Right forelimb (tissue), 1 donor: ENCODE measurements around the gene SMIM36.
"Not testable (repeated sequence)": the region's sequence is repeated elsewhere in the genome, so short reads cannot be mapped to it uniquely, and the experiment has no call there.

Source experiments
- DNase-seq: peaks from one replicate; pipeline ENCODE4 v3.0.0-alpha.2; 2018

Gene SMIM36

DNA sequence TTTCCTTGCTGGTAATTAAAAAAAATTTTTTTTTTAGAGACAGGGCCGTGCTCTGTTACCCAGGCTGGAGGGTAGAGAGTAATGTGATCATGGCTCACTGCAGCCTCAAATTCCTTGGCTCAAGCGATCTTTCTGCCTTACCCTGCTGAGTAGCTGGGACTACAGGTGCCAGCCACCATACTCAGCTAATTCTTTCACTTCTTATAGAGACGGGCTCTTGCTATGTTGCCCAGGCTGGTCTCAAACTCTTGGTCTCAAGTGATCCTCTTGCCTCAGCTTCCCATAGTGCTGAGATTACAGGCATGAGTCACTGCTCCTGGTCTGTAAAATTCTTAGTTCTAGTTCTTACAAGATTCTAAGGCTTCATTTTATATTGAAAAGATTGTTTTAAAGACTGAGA lies 11.1 kb downstream of the SMIM36 start:
- no peak for DNase-seq

DNA sequence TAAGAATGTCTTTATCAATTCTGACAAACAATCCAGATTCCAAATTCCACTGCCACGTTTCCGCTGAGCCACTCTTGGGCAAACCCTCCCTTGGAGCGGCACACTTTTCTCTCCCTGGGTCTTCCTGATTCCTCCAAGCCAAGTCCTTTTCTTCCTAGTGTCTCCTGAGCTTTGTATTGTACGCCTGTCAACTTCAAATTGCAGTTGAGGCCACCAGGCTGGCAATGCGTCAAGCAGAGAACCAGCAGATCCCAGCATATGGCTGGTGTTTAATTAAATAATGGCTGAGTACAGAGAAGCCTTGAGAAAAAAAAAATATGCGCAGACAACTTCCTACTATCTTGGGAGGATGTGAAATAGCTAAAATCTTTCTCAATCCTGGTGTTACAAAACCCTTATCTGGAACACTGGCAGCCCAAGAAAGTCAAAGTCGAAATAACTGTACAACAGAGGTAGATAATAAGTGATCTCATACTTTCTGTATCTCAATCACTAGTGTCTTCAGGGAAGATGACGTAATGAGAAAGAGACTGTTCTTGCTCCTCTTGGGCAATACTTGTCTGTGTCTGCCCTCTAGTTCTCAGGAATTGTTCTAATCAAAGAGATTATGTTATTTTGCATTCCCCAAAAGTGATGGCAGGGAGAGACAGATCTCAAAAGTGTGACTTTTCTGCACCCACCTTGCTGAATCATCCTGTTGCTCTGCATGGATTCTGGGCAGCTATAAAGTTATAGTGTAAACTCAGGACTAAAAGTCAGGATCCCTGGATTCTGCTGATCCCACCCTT lies 15.0 kb downstream of the SMIM36 start:
- no peak for DNase-seq

DNA sequence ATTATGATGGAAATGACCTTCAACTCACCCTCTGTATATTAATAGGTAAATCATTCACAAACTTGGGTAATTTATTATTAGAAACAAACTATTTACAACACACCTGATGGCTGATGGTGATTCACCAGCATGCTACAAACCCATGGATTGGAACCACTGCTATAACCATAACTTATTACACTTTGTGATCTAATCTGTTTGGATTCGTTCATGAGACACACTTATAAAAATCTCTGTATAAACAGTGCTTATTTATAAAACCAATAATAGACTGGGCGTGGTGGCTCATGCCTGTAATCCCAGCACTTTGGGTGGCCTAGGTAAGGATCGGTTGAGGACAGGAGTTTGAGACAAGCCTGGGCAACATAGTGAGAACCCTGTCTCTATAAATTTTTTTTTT lies 16.0 kb downstream of the SMIM36 start:
- DNase-seq: no peak

DNA sequence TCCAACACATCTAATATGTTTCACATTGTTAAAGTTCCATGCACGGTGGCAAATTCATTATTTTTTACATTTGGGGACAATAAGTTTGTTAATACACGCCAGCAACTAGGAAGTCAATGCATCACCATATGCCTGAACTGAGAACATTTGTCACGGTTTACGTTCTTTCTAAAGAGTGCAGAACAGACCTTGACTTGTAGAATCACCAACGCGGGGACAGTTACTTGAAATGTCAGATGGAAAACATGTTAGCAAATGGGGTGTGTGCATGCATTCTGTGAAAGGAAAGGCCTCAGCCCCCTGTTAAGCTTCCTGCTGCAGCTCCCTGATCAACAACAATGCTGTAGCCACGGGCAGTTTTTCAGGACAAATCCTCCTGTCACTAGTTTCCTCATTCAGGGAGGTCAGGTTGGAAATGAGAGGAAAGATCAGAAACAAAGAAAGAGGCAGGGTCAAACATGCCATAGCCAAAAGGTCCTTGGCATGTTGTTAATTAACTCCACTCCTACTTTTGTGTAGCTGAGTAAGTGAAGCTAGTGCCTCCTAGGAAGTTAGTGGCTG lies 18.4 kb downstream of the SMIM36 start:
- DNase-seq: no peak

- DNase-seq: no peak
Measured at GRCh38 chr17:55490376-55490775, 20.9 kb downstream of the SMIM36 start.

GRCh38 chr17:55487695-55488432 lies 23.4 kb downstream of the SMIM36 start:
- DNase-seq: no peak

GRCh38 chr17:55484575-55484974 lies 26.7 kb downstream of the SMIM36 start:
- DNase-seq: no peak

- DNase-seq: no peak
Measured at GRCh38 chr17:55482591-55483389, 28.5 kb downstream of the SMIM36 start.

GRCh38 chr17:55480631-55481315 lies 30.5 kb downstream of the SMIM36 start:
- DNase-seq: no peak

DNA sequence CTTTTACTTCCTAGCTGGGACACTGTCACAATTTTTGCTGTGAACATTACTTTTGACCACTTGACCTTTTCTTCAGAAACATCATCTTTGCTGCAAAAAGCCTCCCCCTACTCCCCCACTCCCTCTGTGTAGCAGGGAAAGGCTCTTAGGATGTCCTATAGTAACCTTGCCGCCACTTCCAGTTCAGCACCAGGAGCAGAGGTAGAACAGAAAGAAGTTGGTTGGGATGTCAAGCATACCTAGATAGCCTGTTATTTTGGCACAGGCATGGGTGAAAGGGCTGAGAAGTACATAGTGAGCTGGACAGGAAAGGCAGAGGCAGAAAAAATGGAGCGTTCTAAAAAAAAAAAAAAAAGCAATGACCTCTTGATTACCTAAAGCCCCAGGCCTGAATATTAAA lies 31.3 kb downstream of the SMIM36 start:
- DNase-seq: no peak

DNA sequence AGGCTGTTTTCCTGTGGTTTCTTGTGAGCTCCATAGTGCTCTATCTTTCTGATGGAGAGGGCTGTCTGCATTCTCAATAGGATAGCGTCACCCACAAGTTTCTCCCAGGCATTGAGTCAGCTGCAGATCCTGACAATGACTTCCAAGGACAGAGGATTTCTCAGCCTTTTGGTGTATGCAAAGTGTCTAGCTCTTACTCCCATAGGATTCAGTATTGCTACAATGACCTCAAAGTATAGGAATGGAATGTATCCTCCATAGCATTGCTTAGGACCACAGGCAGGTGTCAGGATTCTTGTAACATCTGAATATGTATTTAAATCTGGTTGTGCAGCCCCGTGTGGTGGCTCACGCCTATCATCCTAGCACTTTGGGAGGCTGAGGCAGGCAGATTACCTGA lies 32.3 kb downstream of the SMIM36 start:
- DNase-seq: no peak

GRCh38 chr17:55466671-55467070 lies 44.6 kb downstream of the SMIM36 start:
- no peak for DNase-seq

GRCh38 chr17:55465771-55466170 lies 45.5 kb downstream of the SMIM36 start:
- not testable (repeated sequence) for DNase-seq

- DNase-seq: no peak
Measured at GRCh38 chr17:55463600-55463999, 47.7 kb downstream of the SMIM36 start.

DNA sequence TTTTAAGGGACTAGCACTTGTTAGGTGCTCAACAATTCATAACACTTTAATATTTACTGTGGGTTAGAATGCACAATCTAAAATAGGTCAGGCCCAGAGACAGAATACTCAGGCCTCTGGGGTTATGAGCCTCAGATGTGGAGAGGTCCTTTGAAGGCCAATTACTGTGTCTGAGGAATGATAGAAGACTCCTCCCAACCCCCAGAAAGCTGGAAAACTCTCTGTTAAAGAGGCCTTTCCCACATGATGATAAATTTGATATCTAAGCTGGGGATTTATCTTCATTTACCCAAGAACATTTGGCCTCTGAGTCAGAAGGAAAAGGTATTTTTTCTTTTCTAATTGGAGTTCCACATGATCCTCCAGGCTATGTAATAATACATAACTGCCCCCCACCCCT lies 48.5 kb downstream of the SMIM36 start:
- no peak for DNase-seq

- DNase-seq: no peak
Measured at GRCh38 chr17:55462234-55462633, 49.0 kb downstream of the SMIM36 start.

- DNase-seq: no peak
Measured at GRCh38 chr17:55458978-55459377, 52.3 kb downstream of the SMIM36 start.

- DNase-seq: no peak
Measured at GRCh38 chr17:55458287-55458900, 52.9 kb downstream of the SMIM36 start.

- no peak for DNase-seq
Measured at GRCh38 chr17:55456307-55457240, 54.7 kb downstream of the SMIM36 start.

- DNase-seq: no peak
Measured at GRCh38 chr17:55454906-55455474, 56.3 kb downstream of the SMIM36 start.
